GM21367 (cell line): Measurements from ENCODE around the gene PRSS8.
"Not testable (repeated sequence)": the region's sequence is repeated elsewhere in the genome, so short reads cannot be mapped to it uniquely, and the experiment has no call there.

Source experiments
- ATAC-seq: cut with Tn5 transposase; IDR thresholded peaks from one replicate; pipeline ENCODE4 v1.9.1; 2021; ENCODE audit not compliant: unreplicated experiment

The PRSS8 gene

GRCh38 chr16:31107465-31107867 is 28.1 kb downstream of the PRSS8 start:
- ATAC-seq, result peak; percentile 40

DNA sequence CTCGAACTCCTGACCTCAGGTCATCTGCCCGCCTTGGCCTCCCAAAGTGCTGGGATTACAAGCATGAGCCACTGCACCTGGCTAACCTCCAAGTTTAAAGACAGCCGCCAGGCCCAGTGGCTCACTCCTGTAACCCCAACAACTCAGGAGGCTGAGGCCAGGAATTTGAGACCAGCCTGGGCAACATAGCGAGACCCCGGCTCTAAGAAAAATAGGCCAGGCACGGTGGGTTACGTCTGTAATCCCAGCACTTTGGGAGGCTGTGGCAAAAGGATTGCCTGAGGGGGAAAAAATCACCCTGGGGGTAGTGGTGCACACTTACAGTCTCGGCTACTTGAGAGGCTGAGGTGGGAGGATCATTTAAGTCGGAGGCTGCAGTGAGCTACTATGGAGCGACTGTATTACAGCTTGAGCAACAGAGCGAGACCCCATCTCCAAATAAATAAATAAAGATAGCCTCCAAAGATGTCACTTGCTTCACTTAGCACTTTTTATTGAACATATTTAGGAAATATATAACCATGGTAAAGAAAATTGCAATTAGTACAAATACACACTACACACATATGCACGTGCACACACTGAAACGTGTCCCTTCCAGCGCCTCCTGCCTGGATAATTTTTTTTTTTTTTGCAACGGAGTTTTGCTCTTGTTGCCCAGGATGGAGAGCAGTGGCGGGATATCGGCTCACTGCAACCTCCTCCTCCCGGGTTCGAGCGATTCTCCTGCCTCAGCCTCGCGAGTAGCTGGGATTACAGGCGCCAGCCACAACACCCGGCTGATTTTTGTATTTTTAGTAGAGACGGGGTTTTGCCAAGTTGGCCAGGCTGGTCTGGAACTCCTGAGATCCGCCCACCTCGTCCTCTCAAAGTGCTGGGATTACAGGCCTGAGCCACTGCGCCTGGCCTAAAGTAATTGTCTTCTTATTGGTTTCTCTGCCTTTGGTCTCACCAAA is 28.7 kb downstream of the PRSS8 start:
- ATAC-seq, result no peak

GRCh38 chr16:31105677-31106213 is 29.8 kb downstream of the PRSS8 start:
- no peak for ATAC-seq

DNA sequence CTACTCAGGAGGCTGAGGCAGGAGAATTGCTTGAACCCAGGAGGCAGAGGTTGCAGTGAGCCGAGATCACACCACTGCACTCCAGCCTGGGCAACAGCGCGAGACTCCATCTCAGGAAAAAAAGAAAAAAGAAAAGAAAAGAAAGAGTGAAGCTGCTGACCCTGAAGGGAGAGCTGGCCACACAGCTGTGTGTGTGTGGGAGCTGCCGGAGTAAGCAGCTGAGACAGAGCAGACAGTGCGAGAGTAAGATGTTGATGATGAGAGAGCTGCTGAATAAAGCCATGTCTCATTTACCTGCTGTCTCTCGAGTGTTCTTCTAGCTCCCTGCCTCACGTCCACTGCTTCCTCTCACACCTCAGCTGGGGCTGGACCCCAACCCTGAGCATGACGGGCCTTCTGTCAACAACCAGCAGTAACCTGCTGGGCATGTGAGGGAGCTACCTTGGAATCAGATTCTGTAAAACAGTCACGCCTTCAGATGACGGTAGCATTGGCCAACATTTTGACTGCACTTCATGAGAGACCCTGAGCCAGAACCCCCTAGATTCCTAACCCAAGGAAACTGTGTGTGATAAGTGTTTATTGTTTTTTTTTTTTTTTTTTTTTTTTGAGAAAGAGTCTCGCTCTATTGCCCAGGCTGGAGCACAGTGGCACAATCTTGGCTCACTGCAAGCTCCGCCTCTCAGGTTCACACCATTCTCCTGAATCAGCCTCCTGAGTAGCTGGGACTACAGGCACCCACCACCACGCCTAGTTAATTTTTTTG is 34.5 kb downstream of the PRSS8 start:
- not testable (repeated sequence) for ATAC-seq

GRCh38 chr16:31099860-31100638 is 35.5 kb downstream of the PRSS8 start:
- ATAC-seq, result no peak

GRCh38 chr16:31094424-31095120 is 41.0 kb downstream of the PRSS8 start, which contains the start of gene VKORC1:
TSS of gene VKORC1 (minus strand) at chr16:31094797. CDS start at chr16:31094729, 68 bp downstream.
- peak; percentile 73 for ATAC-seq

GRCh38 chr16:31094088-31094423 is 41.5 kb downstream of the PRSS8 start:
- ATAC-seq, result no peak

GRCh38 chr16:31093132-31093703 is 42.3 kb downstream of the PRSS8 start:
- no peak for ATAC-seq

- ATAC-seq, result no peak
Measured at GRCh38 chr16:31092330-31092729, 43.2 kb downstream of the PRSS8 start.

- no peak for ATAC-seq
Measured at GRCh38 chr16:31090540-31090939, 45.0 kb downstream of the PRSS8 start.

DNA sequence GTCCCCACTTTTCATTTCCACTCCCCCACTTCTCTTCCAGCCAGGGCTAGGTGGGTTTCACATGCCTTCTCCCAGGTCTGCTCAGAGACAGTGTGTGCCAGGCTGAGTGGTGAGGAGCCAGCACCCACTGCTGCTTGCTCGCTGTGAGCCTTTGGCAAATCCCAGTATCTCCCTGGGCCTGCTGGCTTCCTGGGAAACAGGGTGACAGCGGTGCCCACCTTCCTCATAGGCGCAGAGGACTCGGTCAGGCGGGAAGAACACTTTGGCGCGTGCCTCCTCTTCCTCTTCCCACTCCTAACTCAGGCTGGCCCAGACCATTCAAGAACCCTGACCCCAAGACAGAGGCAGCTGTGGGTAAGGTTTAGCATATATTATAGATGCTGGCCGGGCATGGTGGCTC is 46.3 kb downstream of the PRSS8 start:
- ATAC-seq, result no peak

DNA sequence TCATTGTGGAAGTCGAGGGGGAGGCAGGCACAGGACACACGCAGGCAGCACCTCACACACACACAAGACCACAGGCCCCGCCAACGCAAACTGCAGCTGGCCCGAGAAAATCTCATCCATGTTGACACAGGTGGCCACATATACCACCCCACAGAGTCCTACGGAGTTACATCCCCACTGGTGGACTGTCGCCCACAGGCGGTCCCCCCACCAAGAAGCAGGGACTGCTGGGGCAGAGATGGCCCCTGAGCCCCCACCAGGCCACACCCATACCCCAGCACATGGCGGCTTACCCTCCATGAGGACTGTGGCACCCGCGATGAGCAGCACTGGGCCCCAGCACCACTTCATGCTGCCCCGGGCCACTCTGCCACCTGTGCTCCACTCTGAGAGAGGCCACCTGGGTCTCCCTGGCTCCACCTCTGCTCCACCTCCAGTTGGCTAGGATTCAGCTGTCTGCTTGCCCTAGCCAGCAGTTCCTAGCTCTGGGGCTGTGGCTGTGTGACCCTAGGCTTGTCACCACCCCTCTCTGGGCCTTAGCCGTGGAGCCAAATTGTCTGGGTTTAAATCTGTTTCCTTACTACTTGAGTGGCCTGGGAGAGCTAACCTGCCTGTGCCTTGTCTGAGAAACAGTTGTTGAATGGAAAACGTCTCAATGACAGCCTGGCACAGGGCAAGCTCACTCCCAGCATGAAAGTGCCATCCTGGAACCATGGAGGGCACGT is 46.9 kb downstream of the PRSS8 start, which contains the start of gene PRSS53:
Gene PRSS53 (minus strand): TSS at position 485 of the 725 bp plus-strand sequence. CDS start 134 bp downstream, at position 351.
- ATAC-seq, result no peak

DNA sequence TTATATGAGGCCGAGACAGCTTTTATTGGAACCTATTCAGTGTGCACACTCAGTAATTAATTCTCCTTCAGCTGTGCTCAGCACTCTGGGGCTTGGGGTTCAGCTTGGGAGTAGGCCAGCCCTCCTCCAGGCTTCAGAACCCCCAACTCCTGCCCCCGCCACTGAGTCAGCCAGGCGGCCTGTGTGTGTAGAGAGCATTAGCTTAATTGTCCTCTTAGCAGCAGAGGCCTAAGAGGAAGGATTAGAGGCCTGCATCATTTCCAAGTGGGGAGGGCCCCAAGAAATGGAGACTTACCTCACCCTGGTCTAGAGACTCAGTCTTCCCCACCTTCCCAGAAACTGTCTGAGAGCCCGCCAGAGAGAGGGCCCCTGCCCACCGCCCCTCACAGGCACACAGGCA is 47.6 kb downstream of the PRSS8 start:
- no peak for ATAC-seq

- ATAC-seq, result no peak
Measured at GRCh38 chr16:31087481-31087880, 48.0 kb downstream of the PRSS8 start.

DNA sequence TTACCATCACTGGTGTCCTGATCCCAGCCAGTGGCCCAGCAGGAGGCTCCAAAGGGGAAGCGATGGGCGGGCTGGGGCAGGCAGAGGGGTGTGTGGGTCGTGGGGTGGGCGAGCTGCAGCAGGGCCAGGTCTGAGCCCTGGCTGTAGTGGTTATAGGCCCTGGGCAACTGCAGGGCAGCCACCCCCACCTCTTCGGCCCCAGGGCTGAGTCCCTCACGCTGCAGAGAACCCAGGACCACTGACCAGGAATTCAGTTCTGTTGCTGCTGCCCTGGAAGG is 49.0 kb downstream of the PRSS8 start:
- no peak for ATAC-seq

DNA sequence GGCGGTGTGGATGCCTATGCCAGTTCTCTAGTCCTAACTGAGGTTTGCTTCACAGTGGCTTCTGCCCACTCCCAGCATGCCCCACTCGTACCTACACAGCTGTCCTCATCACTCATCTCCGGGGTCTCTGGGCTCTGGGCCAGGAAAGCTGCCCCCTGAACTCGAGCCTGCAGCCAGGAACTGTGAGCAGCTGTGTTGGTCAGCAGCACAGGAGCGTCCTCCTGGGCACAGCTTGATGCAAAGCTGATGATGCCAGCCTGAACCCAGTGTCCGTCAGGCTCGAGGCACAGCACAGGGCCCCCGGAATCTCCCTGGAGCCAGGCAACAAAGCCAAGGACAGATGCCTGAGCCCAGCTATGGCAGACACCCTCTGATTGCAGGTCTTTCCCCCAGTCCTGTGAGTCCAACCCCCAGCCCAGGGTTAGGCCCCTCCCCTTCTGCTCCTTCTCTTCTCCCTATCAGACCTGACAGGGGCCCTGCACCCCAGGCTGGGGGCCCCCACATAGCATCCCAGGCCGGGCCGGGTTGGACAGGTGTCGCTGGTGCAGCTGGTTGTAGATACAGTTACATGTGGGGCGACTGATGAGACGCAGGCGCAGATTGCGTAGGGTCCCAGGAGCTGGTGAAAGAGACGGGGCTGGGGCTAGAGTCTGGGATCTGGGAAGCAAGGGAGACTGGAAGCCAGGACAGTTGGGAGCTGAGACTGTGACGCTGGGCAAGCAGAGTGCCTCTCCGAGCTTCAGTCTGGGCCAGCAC is 49.5 kb downstream of the PRSS8 start:
- no peak for ATAC-seq

DNA sequence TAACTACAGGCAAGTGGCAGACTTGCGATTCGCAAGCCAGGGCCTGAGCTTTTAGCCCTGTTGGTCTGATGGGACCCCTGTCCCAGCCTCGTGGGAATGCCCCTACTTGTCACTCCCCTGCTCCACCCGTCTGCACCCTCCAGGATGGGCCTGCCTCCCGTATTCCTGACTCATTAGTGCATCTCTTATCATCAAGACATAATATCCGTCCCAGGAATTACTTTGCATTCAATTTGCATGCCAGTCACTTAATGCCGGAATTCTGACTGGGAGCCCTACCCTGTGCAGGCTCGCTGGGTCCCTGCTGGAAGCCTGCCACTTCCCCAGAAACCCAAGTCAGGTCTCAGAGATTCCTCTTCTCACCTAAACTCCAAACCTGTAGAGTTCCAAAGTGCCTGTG is 50.1 kb downstream of the PRSS8 start:
- ATAC-seq, result no peak

DNA sequence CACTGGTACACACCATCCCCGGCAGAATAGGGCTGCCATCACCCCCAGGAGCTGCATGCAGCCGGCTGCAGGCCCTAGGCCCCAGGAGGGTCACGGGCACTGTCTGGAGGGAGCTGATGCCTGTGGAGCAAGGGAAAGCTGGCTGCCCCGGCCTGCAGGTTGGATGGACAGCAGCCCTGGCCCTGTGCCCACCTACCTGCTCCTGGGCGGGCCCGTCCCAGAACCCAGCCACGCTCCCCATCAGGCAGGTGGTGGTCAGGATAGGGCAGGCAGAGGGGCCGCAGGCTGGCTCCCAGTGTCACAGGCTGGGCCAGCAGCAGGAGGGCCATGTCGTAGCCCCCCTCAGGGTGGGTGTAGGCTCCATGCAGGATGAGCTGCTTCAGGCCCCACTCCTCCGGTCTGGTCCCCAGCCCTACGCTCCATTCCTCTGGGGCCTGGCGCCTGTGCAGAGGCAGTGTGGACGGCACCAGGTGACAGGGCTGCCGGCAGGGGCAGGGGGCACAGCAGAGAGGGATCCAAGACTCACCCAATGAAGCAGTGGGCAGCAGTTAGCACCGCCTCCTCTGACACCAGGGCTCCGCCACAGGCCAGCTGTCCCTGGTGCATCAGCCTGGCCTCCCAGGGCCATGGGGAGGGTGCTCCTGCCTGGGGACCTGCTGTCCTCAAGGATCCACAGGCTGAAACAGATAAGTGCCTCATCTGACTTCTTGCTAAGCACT is 50.8 kb downstream of the PRSS8 start:
- ATAC-seq, result no peak
